Neural cell (in vitro differentiated cells): Measurements from ENCODE around the gene RANBP3.

Experiments used
- CTCF ChIP-seq: fragments of 450-650 bp; IDR thresholded peaks from 2 replicates; pipeline ENCODE4 v1.5.1; 2014; ENCODE audit warnings: antibody characterized with exemption, mild to moderate bottlenecking, moderate library complexity; ENCODE audit not compliant: poor library complexity, severe bottlenecking
- RAD21 ChIP-seq: fragments of 450-650 bp; conservative IDR thresholded peaks from 2 replicates; pipeline ENCODE4 v1.6.1; 2014; ENCODE audit warnings: antibody characterized with exemption, mild to moderate bottlenecking, moderate library complexity

DNA sequence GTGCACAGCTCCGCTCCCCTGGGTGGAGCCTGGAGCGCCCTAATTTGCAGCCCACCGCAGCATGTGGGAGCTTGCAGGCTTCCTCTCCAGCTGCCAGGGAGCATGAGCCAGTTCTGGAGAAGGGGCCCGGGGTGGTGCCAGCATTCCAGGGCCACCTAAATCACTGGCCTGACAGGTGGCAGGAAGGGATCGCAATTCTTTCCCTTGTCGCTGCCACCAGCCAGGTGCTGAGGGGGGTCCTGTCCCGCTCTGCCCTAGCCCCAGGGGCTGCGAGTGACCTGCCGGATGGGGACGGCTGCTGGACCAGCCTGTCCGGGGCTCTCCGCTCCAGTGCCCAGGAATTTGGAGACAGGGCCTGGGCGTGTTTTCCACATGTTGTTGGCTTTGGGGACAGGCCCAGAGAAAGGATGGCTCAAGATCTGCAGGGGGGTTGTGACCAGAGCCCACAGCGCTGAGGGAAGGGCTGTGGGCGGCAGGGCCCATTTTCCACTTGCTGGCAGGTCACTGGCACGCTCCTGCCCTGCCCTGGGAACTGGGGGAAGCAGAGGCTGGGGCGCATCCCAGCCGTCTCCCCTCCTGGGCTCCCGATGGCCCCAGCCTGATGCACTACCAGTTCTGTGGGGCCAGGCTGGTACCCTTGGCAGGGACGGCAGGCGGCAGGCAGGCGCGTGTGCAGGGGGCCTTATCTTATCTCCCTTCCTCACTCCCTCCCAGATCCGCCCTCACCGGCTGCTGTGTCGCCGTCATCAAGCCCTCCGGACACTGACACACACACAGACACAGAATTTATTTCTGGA, 83.8 kb downstream of the RANBP3 start:
- TF ChIP-seq CTCF (no peak), RAD21 (no peak)
